ENCODE data around the gene TNIK. TPM values are rescaled to one million over a fixed set of nuclear protein-coding genes. Genes with fewer than 3 reads are reported as not detected.

The TNIK gene
- total and polyA plus RNA-seq, 2 of the 4 experiments (the other 2 are of a cell fraction): 3.4 to 6.3 TPM

- Histone ChIP-seq H3K36me3 (ENCODE audit: control insufficient read depth, insufficient read depth, low read length) (no peaks in the 10 kb centered on the region), H3K4me2 (ENCODE audit: low read depth, low read length) (no peak overlapping the region), H3K4me3 (ENCODE audit: insufficient read depth, low read depth, low read length) (no peak overlapping the region), H3K23ac (ENCODE audit: low read depth, low read length) (no peak overlapping the region), H4K5ac (ENCODE audit: low read depth, low read length) (no peak overlapping the region), H3K27ac (ENCODE audit: insufficient read depth, low read length) (no peak overlapping the region), H2AK5ac (ENCODE audit: low read depth, low read length) (no peak overlapping the region), H2AFZ (replicated peaks; ENCODE audit: low read length, poor library complexity) (no peak overlapping the region), H3K9me1 (ENCODE audit: insufficient read depth, low read length) (no peaks in the 10 kb centered on the region), H2BK20ac (ENCODE audit: low read depth, low read length) (no peak overlapping the region), H3K9ac (ENCODE audit: low read depth, low read length) (no peak overlapping the region), H3K79me1 (ENCODE audit: low read depth in 1 of 2, low read length in 2 of 2) (no peaks in the 10 kb centered on the region; a peak in 1 of 4 replicates), H2BK120ac (ENCODE audit: low read depth, low read length) (no peak overlapping the region), H3K9me3 (ENCODE audit: control insufficient read depth, insufficient read depth, low read length) (no peaks in the 10 kb centered on the region; the same call in 1 of the 2 replicates), H4K8ac (ENCODE audit: low read depth in 2 of 2, low read length in 2 of 2) (no peak overlapping the region), H3K56ac (ENCODE audit: extremely low read depth, insufficient read depth, low read length) (no peak overlapping the region), H3K4ac (ENCODE audit: low read depth, low read length) (no peak overlapping the region), H3K4me1 (ENCODE audit: control insufficient read depth, insufficient read depth, low read length) (peaks cover 9% of the 10 kb centered on the region), H2BK15ac (ENCODE audit: low read depth, low read length) (no peak overlapping the region), H2BK5ac (ENCODE audit: low read depth, low read length, poor library complexity, severe bottlenecking) (no peak overlapping the region), H3K14ac (replicated peaks; ENCODE audit: low read depth, low read length) (no peak overlapping the region), H2AK9ac (replicated peaks; ENCODE audit: low read depth, low read length, poor library complexity) (no peak overlapping the region), H4K20me1 (ENCODE audit: insufficient read depth, low read length) (no peaks in the 10 kb centered on the region), H4K91ac (ENCODE audit: insufficient read depth, low read depth, low read length) (no peak overlapping the region), H3K27me3 (ENCODE audit: control insufficient read depth, insufficient read depth, low read length) (no peaks in the 10 kb centered on the region), H3K18ac (ENCODE audit: low read depth, low read length) (peak overlapping the region; percentile 28; the same call in 1 of the 2 replicates)
- CTCF ChIA-PET: no interaction called here
- in situ Hi-C loops (cut with MboI; ENCODE audit: low sequenced_read_pairs) (no loop called here), intact Hi-C loops (cut with micrococcal nuclease) (no loop called here), dilution Hi-C loops (cut with HindIII; ENCODE audit: low sequenced_read_pairs, unreplicated experiment) (no loop called here)
- WGBS, 2 experiments (ENCODE audit: extremely low coverage in 2 of 2, insufficient read length in 1 of 2): 80% methylated on average over 1 of the region's 2 CpGs; no CpG with 5 or more reads in 1 of the 2 experiments
- POLR2A ChIA-PET (ENCODE audit: unreplicated experiment): no interaction called here
- peak; percentile 19; the same call in 1 of the 2 replicates for ATAC-seq (ENCODE audit: low read depth)
- TF ChIP-seq MXI1 (IDR thresholded peaks at IDR 0.05; ENCODE audit: borderline replicate concordance, low read depth, low read length) (no peak), CEBPB (IDR thresholded peaks at IDR 0.05; ENCODE audit: low read depth, low read length) (peak; percentile 64)
- TF ChIP-seq, protein P1, sequence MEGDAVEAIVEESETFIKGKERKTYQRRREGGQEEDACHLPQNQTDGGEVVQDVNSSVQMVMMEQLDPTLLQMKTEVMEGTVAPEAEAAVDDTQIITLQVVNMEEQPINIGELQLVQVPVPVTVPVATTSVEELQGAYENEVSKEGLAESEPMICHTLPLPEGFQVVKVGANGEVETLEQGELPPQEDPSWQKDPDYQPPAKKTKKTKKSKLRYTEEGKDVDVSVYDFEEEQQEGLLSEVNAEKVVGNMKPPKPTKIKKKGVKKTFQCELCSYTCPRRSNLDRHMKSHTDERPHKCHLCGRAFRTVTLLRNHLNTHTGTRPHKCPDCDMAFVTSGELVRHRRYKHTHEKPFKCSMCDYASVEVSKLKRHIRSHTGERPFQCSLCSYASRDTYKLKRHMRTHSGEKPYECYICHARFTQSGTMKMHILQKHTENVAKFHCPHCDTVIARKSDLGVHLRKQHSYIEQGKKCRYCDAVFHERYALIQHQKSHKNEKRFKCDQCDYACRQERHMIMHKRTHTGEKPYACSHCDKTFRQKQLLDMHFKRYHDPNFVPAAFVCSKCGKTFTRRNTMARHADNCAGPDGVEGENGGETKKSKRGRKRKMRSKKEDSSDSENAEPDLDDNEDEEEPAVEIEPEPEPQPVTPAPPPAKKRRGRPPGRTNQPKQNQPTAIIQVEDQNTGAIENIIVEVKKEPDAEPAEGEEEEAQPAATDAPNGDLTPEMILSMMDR (conservative IDR thresholded peaks at IDR 0.05; ENCODE audit: low read depth, low read length): no peak
- peak; percentile 59 for DNase-seq
- no TSS peak for BruUV-seq (replicated peaks)
These were observed 45.1 kb downstream of the TNIK start for GRCh38 chr3:171415070-171415469.

All from IMR-90 (cell line).